GM21528 (cell line): Measurements from ENCODE around the gene MGME1.
A peak's percentile ranks its signal among the peaks of the same experiment; 100 is the strongest.
"Not testable (repeated sequence)": the region's sequence is repeated elsewhere in the genome, so short reads cannot be mapped to it uniquely, and the experiment has no call there.

ENCODE experiments used
- ATAC-seq: cut with Tn5 transposase; IDR thresholded peaks from one replicate; pipeline ENCODE4 v1.9.1; 2021; ENCODE audit warnings: mild to moderate bottlenecking, moderate library complexity; ENCODE audit not compliant: unreplicated experiment, low FRiP score

The MGME1 gene

GRCh38 chr20:17958373-17959256 is 10.2 kb upstream of the MGME1 start:
- ATAC-seq = no peak

- no peak for ATAC-seq
Measured at GRCh38 chr20:17959257-17959627, 9.6 kb upstream of the MGME1 start.

- ATAC-seq = not testable (repeated sequence)
Measured at GRCh38 chr20:17960400-17960885, 8.4 kb upstream of the MGME1 start.

- no peak for ATAC-seq
Measured at GRCh38 chr20:17960927-17961586, 7.8 kb upstream of the MGME1 start.

GRCh38 chr20:17961587-17961940 is 7.3 kb upstream of the MGME1 start:
- ATAC-seq = no peak

- ATAC-seq = no peak
Measured at GRCh38 chr20:17963114-17963897, 5.5 kb upstream of the MGME1 start.

- ATAC-seq = no peak
Measured at GRCh38 chr20:17964073-17964472, 4.7 kb upstream of the MGME1 start.

GRCh38 chr20:17964632-17965031 is 4.2 kb upstream of the MGME1 start:
- ATAC-seq = no peak

- no peak for ATAC-seq
Measured at GRCh38 chr20:17965042-17965697, 3.6 kb upstream of the MGME1 start.

GRCh38 chr20:17966432-17967310 is 2.1 kb upstream of the MGME1 start:
- ATAC-seq = no peak

- peak; percentile 2 for ATAC-seq
Measured at GRCh38 chr20:17967521-17968365, 1.1 kb upstream of the MGME1 start.

GRCh38 chr20:17969278-17969883 is 563 bp downstream of the MGME1 start:
- peak; percentile 17 for ATAC-seq

- ATAC-seq = no peak
Measured at GRCh38 chr20:17969884-17970409, 1.1 kb downstream of the MGME1 start.

- no peak for ATAC-seq
Measured at GRCh38 chr20:17971300-17972013, 2.6 kb downstream of the MGME1 start.

GRCh38 chr20:17972121-17972520 is 3.3 kb downstream of the MGME1 start:
- ATAC-seq = no peak

GRCh38 chr20:17976305-17976704 is 7.5 kb downstream of the MGME1 start:
- no peak for ATAC-seq

GRCh38 chr20:17985388-17986018 is 16.7 kb downstream of the MGME1 start:
- no peak for ATAC-seq
